ENCODE measurements around the gene TMEM150B.

TMEM150B gene

DNA sequence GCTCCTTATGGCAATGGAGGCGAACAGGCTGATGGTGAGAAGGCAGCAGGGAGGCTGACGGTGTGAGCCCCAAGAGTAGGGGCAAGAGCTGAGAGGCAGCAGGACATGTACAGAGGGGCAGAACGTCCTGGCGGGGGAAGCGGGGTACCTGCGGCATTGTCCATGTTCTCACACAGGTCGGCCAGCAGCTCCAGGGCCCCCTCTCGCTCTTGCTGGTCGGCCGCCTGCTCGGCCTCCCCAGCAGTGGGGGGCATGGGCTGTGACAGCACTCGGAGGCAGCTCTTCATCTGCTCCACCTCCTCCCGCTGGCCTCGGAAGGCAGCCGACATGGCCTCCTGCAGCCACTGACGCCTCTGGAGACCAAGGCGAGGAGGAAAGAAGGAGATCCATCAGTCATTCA is 47.6 kb downstream of the TMEM150B start:
- H3K4me1 Mint-ChIP-seq (ENCODE audit: low read depth) = peaks cover 34% of the 10 kb centered on the region
- peaks cover 49% of the 10 kb centered on the region for H3K36me3 Mint-ChIP-seq (ENCODE audit: low read depth)
- no peaks in the 10 kb centered on the region for H3K27me3 Mint-ChIP-seq
- no peaks in the 10 kb centered on the region for H3K9me3 Mint-ChIP-seq
- peak overlapping the region; percentile 10 for H3K27ac Mint-ChIP-seq
- intact Hi-C loops (cut with micrococcal nuclease) = no loop called here
- H3K4me3 Mint-ChIP-seq = no peak overlapping the region

DNA sequence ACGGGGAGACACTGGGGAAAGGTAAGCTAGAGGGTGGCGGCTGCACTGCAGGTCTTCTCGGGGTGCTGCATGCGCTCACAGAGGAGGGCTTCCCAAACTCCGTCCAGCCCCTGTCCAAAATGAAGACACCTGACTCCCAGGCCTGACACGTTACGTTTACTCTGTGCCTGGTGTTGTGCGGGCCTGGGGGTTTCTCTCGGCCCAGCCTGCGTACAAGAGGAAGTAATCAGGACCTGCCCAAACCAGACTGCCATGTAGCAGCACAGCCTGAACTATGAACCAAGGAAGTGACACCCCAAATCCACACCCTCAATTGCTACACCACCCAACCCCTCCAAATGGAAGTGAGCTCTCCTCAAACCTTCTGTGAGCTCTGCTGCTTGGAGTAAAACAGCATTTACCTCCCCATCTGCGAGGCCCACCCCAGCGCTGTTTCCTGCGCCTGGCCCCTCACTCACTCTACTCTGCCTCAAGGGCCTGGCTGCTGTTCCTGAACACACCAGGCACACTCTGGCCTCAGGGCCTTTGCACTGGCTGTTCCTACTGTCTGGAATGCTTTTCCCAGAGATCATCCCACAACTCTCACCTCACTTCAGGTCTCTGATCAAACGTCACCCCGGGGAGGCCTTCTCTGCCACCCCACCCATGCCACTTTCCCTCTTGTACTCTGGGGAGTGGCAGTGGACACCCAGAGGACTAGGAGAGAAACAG is 48.3 kb downstream of the TMEM150B start:
- H3K4me3 Mint-ChIP-seq = no peak overlapping the region
- H3K27ac Mint-ChIP-seq = peak overlapping the region; percentile 10
- H3K4me1 Mint-ChIP-seq (ENCODE audit: low read depth) = peaks cover 34% of the 10 kb centered on the region
- no peaks in the 10 kb centered on the region for H3K27me3 Mint-ChIP-seq
- no peaks in the 10 kb centered on the region for H3K9me3 Mint-ChIP-seq
- peaks cover 55% of the 10 kb centered on the region for H3K36me3 Mint-ChIP-seq (ENCODE audit: low read depth)
- intact Hi-C loops (cut with micrococcal nuclease) = no loop called here

DNA sequence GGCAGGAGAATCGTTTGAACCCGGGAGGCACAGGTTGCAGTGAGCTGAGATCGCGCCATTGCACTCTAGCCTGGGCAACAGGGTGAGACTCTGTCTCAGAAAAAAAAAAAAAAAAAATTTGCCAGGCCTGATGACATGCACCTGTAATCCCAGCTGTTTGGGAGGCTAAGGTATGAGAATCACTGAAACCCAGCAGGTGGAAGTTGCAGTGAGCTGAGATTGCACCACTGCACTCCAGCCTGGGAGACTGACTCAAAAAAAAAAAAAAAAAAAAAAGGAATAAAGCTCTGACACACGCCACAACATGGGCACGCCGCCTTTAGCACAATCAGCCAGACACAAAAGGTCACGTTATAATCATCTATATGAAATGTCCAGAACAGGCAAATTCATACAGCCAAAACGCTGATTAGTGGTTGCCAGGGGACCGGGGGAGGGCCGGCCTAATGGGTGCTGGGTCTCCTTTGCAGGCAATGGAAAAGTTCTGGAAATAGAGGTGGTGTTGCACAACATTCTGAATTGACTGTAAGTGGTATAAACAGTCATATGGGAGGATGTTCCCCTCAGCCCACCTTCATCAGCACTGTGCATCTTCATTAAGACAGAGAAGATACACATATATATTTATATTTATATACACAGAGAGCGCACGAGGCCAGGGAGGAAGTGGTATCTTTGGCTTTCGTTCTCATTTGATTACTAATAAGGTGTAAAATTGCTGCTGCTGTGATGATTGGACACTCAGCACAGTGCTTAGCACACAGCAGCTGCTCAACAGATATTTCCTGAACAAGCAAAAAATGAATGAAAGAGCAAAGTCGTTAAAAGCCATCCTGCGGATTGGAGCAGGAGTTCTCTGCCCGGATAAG is 49.1 kb downstream of the TMEM150B start:
- Mint-ChIP-seq H3K4me1 (ENCODE audit: low read depth) (peaks cover 32% of the 10 kb centered on the region), H3K27ac (peak overlapping the region; percentile 10), H3K27me3 (no peaks in the 10 kb centered on the region), H3K36me3 (ENCODE audit: low read depth) (peaks cover 63% of the 10 kb centered on the region), H3K9me3 (no peaks in the 10 kb centered on the region), H3K4me3 (no peak overlapping the region)
- intact Hi-C loops (cut with micrococcal nuclease) = no loop called here

DNA sequence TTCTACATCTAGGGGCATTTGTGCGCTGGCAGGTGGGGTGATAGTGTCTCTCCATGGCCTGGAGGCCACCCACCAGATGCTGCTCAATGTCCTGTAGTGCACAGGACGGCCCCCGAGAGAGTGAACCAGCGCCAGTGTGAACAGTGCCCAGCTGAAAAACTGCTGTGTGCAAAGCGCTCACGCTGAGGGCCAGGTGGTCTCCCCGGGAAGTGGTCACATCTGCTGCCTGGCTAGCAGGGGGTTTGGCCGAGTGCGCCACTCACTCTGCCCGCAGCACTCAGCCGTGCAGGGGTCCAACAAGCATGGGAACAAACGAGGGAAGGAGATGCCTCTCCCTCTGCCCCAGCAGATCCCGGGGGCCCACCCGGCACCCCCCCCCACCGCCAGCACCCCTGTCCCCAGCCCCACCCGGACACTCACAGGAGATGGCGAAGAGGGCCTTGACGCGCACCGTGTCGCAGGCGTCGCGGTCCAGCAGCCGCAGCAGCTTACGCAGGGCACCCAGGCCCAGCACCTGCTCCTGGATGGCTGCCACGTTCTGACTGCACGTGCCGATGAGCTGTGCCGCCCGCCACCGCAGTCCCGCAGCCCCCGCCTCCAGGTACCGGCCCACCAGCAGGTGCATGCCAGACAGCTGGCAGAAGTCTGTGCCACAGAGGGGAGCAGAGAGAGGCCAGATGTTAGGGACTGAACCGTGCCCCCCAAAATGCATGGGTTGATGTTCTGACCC is 51.0 kb downstream of the TMEM150B start:
- H3K4me1 Mint-ChIP-seq (ENCODE audit: low read depth) = peaks cover 14% of the 10 kb centered on the region
- peaks cover 76% of the 10 kb centered on the region for H3K36me3 Mint-ChIP-seq (ENCODE audit: low read depth)
- H3K27ac Mint-ChIP-seq = no peak overlapping the region
- no peak overlapping the region for H3K4me3 Mint-ChIP-seq
- H3K9me3 Mint-ChIP-seq = no peaks in the 10 kb centered on the region
- intact Hi-C loops (cut with micrococcal nuclease) = no loop called here
- no peaks in the 10 kb centered on the region for H3K27me3 Mint-ChIP-seq

DNA sequence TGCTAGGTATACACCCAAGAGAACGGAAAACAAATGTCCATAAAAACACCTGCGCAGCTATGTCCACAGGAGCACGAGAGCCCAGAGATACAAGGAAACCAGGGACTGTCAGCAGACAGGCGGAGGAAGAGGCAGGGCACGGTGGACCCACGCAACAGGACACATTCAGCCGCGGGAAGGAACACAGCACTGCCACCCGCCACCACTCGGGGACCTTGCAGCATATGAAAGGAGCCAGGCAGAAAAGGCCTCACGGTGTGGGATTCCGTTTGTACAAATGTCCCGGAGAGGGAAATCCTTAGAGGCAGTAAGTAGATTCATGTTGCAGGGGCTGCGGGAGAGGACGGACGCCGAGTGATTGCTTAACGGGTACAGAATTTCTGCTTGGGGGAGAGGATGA is 53.0 kb downstream of the TMEM150B start:
- no peaks in the 10 kb centered on the region for H3K9me3 Mint-ChIP-seq
- intact Hi-C loops (cut with micrococcal nuclease) = no loop called here
- no peaks in the 10 kb centered on the region for H3K27me3 Mint-ChIP-seq
- no peak overlapping the region for H3K4me3 Mint-ChIP-seq
- no peak overlapping the region for H3K27ac Mint-ChIP-seq
- peaks cover 8% of the 10 kb centered on the region for H3K4me1 Mint-ChIP-seq (ENCODE audit: low read depth)
- peaks cover 78% of the 10 kb centered on the region for H3K36me3 Mint-ChIP-seq (ENCODE audit: low read depth)

DNA sequence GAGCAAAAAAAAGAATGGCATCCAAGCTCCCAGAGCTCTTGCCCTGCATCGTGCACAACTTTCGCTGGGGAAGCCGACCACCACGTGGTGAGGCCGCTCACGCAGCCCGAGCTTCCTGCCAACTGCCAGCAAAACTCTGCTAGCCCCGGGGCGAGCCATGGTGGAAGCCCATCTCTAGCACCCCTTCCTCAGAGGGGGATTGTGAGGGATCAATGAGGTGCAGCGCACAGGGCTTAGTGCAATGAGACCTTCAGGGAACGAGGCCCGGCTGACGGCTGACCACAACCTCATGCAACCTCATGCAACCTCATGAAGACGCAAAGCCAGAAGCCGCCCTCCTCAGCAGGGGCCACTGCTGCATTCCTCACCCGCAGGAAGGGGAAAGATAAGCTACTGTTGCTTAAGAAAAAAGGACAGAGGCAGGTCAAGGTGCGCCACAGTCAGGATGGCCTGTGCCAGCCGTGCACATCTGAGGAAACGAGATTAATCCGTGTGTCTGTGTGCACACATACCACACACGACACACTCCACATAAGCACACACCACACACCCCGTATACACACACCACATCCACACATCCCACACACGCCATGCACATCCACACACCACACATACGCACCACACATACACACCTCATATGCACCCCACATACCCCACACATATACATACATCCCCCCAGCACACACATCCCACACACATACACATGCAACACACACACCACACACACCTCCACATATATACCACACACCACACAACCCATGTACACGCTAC is 54.8 kb downstream of the TMEM150B start:
- Mint-ChIP-seq H3K9me3 (peaks cover 10% of the 10 kb centered on the region), H3K36me3 (ENCODE audit: low read depth) (peaks cover 79% of the 10 kb centered on the region), H3K27ac (no peak overlapping the region), H3K4me3 (no peak overlapping the region), H3K4me1 (ENCODE audit: low read depth) (no peaks in the 10 kb centered on the region), H3K27me3 (no peaks in the 10 kb centered on the region)
- intact Hi-C loops (cut with micrococcal nuclease) = no loop called here

DNA sequence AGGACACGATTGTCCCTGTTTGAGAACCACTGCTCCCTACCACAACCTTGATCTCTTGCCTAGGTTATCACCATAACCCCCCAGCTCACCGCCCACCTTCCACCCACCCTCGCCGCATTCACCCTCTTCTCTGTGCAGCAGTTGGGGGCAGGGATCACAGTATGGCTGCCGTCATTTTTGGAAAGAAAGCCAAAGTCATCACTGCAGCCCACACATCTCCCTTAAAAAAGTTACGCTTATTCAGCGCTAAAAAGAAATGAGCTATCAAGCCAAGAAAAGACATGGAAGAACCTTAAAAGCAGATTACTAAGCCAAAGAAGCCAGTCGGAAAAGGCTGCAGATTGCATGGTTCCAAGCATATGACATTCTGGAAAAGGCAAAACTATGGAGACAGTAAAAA is 55.8 kb downstream of the TMEM150B start:
- no peaks in the 10 kb centered on the region for H3K27me3 Mint-ChIP-seq
- H3K4me1 Mint-ChIP-seq (ENCODE audit: low read depth) = no peaks in the 10 kb centered on the region
- H3K27ac Mint-ChIP-seq = no peak overlapping the region
- no peak overlapping the region for H3K4me3 Mint-ChIP-seq
- intact Hi-C loops (cut with micrococcal nuclease) = no loop called here
- H3K36me3 Mint-ChIP-seq (ENCODE audit: low read depth) = peaks cover 78% of the 10 kb centered on the region
- peaks cover 10% of the 10 kb centered on the region for H3K9me3 Mint-ChIP-seq

DNA sequence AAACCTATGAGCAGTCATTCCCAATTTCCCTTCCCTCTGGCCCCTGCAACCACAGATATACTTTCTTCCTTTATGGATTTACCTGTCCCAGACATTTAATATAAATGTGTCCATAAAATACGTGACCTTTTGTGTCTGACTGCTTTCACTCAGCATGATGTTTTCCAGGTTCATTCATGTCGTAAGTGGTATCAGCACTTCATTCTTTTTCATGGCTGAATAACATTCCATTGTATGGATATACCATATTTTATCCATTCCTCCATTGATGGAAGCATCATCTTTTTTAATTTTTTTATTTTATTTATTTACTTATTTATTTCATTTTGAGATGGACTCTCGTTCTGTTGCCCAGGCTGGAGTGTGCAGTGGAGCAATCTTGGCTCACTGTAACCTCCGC is 58.3 kb downstream of the TMEM150B start:
- Mint-ChIP-seq H3K27ac (no peak overlapping the region), H3K27me3 (no peaks in the 10 kb centered on the region), H3K36me3 (ENCODE audit: low read depth) (peaks cover 64% of the 10 kb centered on the region), H3K4me3 (no peak overlapping the region), H3K4me1 (ENCODE audit: low read depth) (no peaks in the 10 kb centered on the region), H3K9me3 (peaks cover 15% of the 10 kb centered on the region)
- intact Hi-C loops (cut with micrococcal nuclease) = no loop called here

DNA sequence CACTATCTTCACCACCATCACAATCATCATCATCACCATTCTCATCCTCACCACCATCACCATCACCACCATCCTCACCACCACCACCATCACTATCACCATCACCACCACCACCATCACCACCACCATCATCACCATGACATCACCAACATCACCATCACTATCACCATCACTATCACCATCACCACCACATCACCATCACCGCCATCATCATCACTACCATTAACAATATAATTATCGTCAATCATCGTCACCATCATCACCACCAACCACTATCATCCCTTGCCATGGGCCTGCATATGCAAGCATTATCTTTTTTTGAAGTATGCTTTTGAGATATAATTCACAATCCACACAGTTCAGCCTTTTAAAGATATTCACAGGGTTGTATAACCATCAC is 58.7 kb downstream of the TMEM150B start:
- H3K27ac Mint-ChIP-seq = no peak overlapping the region
- peaks cover 17% of the 10 kb centered on the region for H3K9me3 Mint-ChIP-seq
- H3K4me1 Mint-ChIP-seq (ENCODE audit: low read depth) = no peaks in the 10 kb centered on the region
- no peaks in the 10 kb centered on the region for H3K27me3 Mint-ChIP-seq
- peaks cover 61% of the 10 kb centered on the region for H3K36me3 Mint-ChIP-seq (ENCODE audit: low read depth)
- intact Hi-C loops (cut with micrococcal nuclease) = no loop called here
- H3K4me3 Mint-ChIP-seq = no peak overlapping the region

DNA sequence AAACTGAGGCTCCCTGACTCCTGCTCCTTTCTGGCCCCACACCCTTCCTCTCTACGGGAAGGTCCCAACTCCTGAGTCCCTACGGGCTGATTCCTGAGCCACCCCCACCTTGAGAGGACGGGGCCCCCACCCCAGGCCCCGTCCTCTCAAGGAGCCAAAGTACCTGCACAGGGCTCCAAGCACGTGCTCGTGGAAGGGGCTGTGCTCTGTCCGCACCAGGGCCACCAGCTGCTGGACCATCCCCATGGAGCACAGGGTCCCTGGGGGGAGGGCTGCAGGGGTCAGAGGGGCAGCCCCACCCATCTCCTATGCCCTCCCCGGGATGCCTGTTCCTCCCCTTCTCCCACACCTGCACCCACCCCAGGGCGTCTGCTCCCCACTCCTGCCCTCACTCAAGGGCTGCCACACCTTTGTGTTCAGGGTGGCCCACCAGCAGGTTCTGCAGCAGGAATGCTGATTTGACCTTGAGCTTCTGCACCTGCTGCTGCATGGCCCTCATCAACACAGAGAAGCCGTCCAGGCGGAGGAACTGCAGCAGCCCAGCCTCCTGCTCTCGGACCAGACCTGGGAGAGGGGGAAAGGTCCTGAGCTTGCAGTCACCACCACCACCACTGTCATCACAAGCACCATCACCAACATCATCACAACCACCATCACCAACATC is 59.3 kb downstream of the TMEM150B start:
- H3K4me3 Mint-ChIP-seq = no peak overlapping the region
- H3K27ac Mint-ChIP-seq = no peak overlapping the region
- no peaks in the 10 kb centered on the region for H3K4me1 Mint-ChIP-seq (ENCODE audit: low read depth)
- peaks cover 17% of the 10 kb centered on the region for H3K9me3 Mint-ChIP-seq
- H3K27me3 Mint-ChIP-seq = no peaks in the 10 kb centered on the region
- intact Hi-C loops (cut with micrococcal nuclease) = no loop called here
- H3K36me3 Mint-ChIP-seq (ENCODE audit: low read depth) = peaks cover 56% of the 10 kb centered on the region

DNA sequence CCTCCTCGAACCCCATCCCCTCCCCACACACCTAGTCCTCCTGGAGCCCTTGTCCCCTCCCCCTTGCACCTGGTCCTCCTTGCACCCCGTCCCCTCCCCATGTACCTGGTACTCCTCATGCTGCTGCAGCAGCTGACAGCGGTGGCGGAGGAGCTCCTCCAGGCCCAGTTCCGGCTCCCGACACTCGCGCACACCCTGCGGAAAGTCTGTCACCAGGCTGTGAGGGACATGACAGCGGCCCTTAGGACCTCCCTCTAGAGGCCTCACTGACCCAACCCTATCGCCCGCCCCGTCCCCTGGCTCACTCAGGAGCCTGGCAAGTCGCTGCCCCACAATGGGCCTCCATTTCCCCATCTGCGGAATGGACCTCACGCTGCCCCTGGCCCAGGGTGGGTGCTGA is 60.0 kb downstream of the TMEM150B start:
- intact Hi-C loops (cut with micrococcal nuclease) = no loop called here
- Mint-ChIP-seq H3K27ac (no peak overlapping the region), H3K27me3 (no peaks in the 10 kb centered on the region), H3K4me1 (ENCODE audit: low read depth) (no peaks in the 10 kb centered on the region), H3K36me3 (ENCODE audit: low read depth) (peaks cover 49% of the 10 kb centered on the region), H3K4me3 (no peak overlapping the region), H3K9me3 (peaks cover 17% of the 10 kb centered on the region)

DNA sequence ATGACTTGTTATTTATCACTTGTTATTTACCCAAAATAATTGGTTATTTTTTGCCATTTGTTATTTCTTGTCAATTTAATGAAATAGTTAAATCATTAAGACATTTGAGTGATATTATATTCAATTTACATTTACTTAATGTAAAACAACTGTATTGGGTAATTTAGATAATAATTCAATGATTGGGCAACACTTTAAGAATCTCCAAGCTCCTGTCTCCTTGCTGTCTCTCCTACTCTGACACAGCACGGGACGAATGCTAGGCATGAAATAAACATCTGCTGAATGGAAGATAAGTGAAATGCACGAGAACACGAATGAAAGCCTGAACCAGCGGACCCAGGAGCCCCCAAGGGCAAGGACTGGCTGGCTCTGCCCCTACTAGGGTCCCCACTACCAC is 60.6 kb downstream of the TMEM150B start:
- H3K4me1 Mint-ChIP-seq (ENCODE audit: low read depth) = peaks cover 2% of the 10 kb centered on the region
- H3K36me3 Mint-ChIP-seq (ENCODE audit: low read depth) = peaks cover 43% of the 10 kb centered on the region
- intact Hi-C loops (cut with micrococcal nuclease) = no loop called here
- H3K9me3 Mint-ChIP-seq = peaks cover 17% of the 10 kb centered on the region
- H3K27me3 Mint-ChIP-seq = no peaks in the 10 kb centered on the region
- H3K4me3 Mint-ChIP-seq = no peak overlapping the region
- no peak overlapping the region for H3K27ac Mint-ChIP-seq
